Activated CD8-positive, alpha-beta T cell treated with anti-CD3 and anti-CD28 coated beads, Interleukin-2, amount 10 ng/mL, durations not matched to agents 7 days and 5 days (primary cell): ENCODE measurements around the gene PARD3B. TPM values are rescaled to one million over a fixed set of nuclear protein-coding genes. Genes with fewer than 3 reads are reported as not detected.

Experiments
- ATAC-seq: fragments of 150-1000 bp; cut with Tn5 transposase; one replicate; pipeline ENCODE4 v1.10.0; 2021; ENCODE audit warnings: moderate library complexity
- CTCF ChIA-PET: fragments of 350-600 bp; sonication (Branson Sonifier 250); formaldehyde crosslinking; loops from one replicate; lab custom pipeline; 2021; ENCODE audit warnings: antibody characterized with exemption; lab: Charles Lee
- POLR2A ChIA-PET: fragments of 350-600 bp; sonication (Branson Sonifier 250); formaldehyde crosslinking; loops from one replicate; lab custom pipeline; 2021; ENCODE audit warnings: antibody characterized with exemption; lab: Charles Lee
- DNase-seq: peaks from one replicate; pipeline ENCODE4 v3.0.0-alpha.2; 2020
- H3K27ac Mint-ChIP-seq: one replicate; pipeline ENCODE4 v1.8.0; 2021; ENCODE audit warnings: mild to moderate bottlenecking, mixed read lengths
- H3K27me3 Mint-ChIP-seq: one replicate; pipeline ENCODE4 v1.8.0; 2021; ENCODE audit warnings: low read depth, mixed read lengths
- H3K36me3 Mint-ChIP-seq: one replicate; pipeline ENCODE4 v1.8.0; 2021; ENCODE audit warnings: low read depth, mixed read lengths
- H3K4me1 Mint-ChIP-seq: one replicate; pipeline ENCODE4 v1.8.0; 2021; ENCODE audit warnings: low read depth, mixed read lengths
- H3K4me3 Mint-ChIP-seq: one replicate; pipeline ENCODE4 v1.8.0; 2021; ENCODE audit warnings: mild to moderate bottlenecking, mixed read lengths
- H3K9me3 Mint-ChIP-seq: one replicate; pipeline ENCODE4 v1.8.0; 2022; ENCODE audit warnings: mixed read lengths; ENCODE audit not compliant: insufficient read depth
- total RNA-seq, 2 experiments: library from RNA; stranded (reverse); gene quantifications; one replicate each; pipeline ENCODE4 v1.2.3, GENCODE V29; 2021

The PARD3B gene
- total RNA-seq, 2 experiments from 2014 or later: 0.76 to 1.0 TPM

DNA sequence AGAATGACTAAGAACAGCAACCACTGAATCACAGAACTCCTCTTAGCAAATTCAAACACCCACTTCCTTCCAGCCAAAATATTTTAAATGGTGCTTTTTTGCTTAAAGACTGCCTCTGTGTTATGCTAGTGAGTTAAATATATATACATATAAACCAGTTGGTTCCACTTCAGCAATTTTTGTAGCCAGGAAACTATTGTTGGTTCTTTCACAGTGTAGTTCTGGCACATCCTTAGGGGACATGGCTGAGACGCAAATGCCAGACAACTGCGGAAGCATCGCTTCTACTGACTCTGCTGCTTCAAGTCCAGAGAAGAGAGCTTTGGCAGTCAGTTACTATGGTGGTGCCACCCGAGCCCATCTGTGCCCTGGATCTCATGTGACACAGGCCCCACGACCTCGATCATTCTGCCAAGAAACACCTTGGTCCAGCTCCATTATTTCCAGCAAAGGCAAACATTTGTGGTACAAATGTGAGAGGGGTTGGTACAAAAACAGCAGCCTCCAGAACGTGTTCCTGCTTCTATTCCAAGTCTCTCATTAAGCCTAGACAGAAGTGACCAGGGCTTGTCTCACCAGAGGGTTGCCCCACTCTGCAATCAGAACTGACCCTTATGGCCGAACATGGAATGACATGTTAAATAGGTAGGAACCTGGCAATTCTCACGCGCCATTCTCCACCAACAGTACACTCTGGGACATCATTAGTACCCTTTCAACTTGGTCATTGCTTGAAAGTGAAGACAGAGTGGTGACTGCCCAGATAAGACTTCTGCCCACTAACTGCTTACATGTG, 1019.3 kb downstream of the PARD3B start:
- DNase-seq (no peak), ATAC-seq (no peak)
- POLR2A ChIA-PET: no interaction called here
- Mint-ChIP-seq H3K27me3 (peaks cover 4% of the 10 kb centered on the region), H3K4me3 (no peak overlapping the region), H3K36me3 (no peaks in the 10 kb centered on the region), H3K9me3 (no peaks in the 10 kb centered on the region), H3K27ac (no peak overlapping the region), H3K4me1 (no peaks in the 10 kb centered on the region)
- CTCF ChIA-PET: no interaction called here

DNA sequence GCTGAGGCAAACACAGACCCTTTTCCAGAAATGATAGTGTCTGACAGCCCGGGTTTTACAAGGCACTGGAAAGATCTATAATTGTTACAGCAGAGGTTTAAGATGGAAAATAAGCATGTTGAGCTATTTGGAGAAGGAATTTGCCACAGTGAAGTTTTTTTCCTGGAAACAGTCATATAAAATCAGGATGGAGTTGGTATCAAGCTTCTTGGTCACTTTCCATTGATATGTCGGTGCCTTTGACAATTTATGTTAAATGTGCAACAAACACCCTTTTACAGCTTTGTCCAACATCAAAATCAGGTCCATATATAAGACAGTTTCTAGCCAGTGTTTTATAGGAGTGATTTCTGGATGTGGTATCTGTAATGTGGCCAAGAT, 1019.9 kb downstream of the PARD3B start:
- DNase-seq (no peak), ATAC-seq (no peak)
- ChIA-PET CTCF (no interaction called here), POLR2A (no interaction called here)
- Mint-ChIP-seq H3K4me3 (no peak overlapping the region), H3K27me3 (peaks cover 4% of the 10 kb centered on the region), H3K4me1 (no peaks in the 10 kb centered on the region), H3K9me3 (no peaks in the 10 kb centered on the region), H3K36me3 (no peaks in the 10 kb centered on the region), H3K27ac (no peak overlapping the region)

DNA sequence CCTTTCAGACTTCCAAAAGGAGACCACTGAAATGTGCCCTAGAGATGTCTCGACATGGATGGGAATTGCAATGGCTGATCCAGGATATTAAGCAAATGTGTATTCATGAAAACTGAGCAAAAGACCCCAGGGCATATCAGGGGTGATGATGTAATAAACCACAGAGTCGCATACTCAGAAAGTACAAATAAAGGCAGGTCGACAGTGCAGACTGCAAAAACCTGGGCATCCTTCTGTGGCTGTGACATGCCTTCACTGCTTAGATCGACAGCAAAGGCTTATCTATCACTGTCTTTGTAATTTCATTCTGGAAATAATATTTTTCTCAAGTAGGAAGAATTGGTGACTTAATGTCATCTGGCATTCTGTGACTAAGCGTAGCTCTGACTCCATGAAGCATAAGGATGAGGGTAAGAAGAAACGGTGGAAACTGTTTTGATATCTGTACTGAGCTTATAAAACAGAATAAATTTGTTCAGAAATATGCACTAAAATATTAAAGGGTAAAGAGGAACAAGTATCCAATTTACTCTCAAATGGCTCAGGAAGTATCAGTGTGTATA, 1021.4 kb downstream of the PARD3B start:
- H3K27me3 Mint-ChIP-seq: peaks cover 2% of the 10 kb centered on the region
- H3K4me1 Mint-ChIP-seq: no peaks in the 10 kb centered on the region
- H3K9me3 Mint-ChIP-seq: no peaks in the 10 kb centered on the region
- DNase-seq: no peak
- ATAC-seq: no peak
- no peaks in the 10 kb centered on the region for H3K36me3 Mint-ChIP-seq
- no peak overlapping the region for H3K4me3 Mint-ChIP-seq
- POLR2A ChIA-PET: no interaction called here
- CTCF ChIA-PET: no interaction called here
- no peak overlapping the region for H3K27ac Mint-ChIP-seq

DNA sequence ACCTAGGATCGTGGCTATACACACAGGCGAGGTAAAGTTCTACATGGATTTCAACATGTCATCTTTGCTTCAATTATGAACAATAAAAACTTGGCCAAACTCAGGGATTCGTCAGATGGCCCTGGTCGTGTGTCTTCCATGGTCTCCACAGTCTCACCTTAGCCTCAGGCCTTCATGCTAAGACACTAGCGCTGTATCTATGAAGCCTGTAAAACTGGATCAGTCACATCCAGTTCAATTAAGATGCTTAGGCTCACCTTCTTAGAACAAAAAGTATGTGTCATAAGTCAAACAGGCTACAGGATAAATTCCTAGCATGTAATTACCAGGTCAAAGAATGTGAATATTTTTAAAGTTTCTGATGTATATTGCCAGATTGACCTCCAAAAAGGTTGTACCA, 1023.3 kb downstream of the PARD3B start:
- H3K4me3 Mint-ChIP-seq: no peak overlapping the region
- ChIA-PET CTCF (no interaction called here), POLR2A (no interaction called here)
- H3K36me3 Mint-ChIP-seq: no peaks in the 10 kb centered on the region
- ATAC-seq (no peak), DNase-seq (no peak)
- H3K27me3 Mint-ChIP-seq: no peaks in the 10 kb centered on the region
- no peaks in the 10 kb centered on the region for H3K4me1 Mint-ChIP-seq
- no peak overlapping the region for H3K27ac Mint-ChIP-seq
- H3K9me3 Mint-ChIP-seq: no peaks in the 10 kb centered on the region

DNA sequence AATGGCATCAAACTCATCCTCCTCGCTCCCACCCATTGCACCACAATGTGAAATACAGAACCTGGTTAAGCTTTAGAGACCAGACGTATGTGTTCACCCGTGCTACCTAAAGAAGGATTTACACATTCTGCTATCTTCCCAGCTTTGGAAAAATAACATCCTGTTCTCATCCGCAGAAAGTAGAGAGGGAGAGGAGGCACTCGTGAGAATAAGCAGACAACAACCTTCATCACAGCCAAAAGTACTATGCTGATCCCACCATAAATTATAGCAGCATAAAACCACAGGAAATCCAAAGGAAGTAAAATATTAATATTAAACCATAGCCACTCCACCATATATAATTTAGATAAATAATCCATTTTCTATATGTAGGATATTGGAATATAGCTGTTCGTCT, 1025.4 kb downstream of the PARD3B start:
- no peak overlapping the region for H3K27ac Mint-ChIP-seq
- CTCF ChIA-PET: no interaction called here
- H3K4me1 Mint-ChIP-seq: no peaks in the 10 kb centered on the region
- no peaks in the 10 kb centered on the region for H3K27me3 Mint-ChIP-seq
- no peaks in the 10 kb centered on the region for H3K9me3 Mint-ChIP-seq
- no peaks in the 10 kb centered on the region for H3K36me3 Mint-ChIP-seq
- H3K4me3 Mint-ChIP-seq: no peak overlapping the region
- no peak for DNase-seq
- ATAC-seq: no peak
- POLR2A ChIA-PET: no interaction called here

DNA sequence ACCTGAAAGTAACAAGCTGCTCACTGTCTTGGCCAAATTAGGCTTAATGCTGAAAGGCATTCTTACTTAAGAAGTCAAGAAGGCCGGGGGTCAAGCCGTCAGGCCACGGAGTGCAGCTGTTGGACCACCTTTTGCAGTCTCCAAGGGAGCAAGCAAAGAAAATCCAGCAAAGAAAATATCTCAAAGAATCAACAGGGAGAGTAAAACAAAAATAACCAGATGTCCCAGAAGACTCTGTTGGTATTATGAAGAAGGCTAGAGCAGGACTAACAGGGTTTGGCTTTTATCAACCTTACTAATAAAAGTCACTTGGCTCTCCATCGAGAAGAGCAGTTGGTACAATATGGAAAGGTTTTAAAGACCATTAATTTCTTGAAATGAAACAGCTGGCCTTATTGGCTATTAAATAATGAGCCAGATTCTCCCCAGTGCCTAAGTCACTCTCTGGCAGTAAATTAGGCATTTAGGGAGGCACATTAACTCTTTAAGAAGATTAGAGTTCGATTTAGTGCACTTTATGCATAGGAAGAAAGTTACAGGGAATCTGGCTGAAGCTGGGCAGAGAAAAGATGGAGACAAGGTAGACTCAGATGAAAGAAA, 1026.2 kb downstream of the PARD3B start:
- Mint-ChIP-seq H3K4me1 (no peaks in the 10 kb centered on the region), H3K4me3 (no peak overlapping the region), H3K27ac (no peak overlapping the region), H3K27me3 (no peaks in the 10 kb centered on the region), H3K36me3 (no peaks in the 10 kb centered on the region), H3K9me3 (no peaks in the 10 kb centered on the region)
- ChIA-PET CTCF (no interaction called here), POLR2A (no interaction called here)
- DNase-seq (no peak), ATAC-seq (no peak)

DNA sequence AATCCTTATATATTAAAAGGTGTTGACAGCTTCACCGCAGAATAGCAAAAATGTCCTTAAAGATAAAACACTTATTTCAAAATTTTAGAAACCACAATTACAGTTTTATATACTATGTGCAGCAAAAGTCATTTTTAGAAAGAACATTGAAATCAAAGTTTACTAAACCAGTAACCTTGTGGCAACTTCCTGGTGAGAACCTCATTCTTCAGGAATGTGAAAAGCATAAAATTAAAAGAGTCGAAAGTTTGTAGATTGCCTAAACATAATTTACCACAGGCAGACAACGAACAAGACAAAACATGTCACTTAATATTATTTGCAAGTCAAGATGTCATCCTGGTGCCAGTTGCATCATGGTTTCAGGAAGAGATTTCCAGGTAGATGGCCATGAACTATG, 1028.7 kb downstream of the PARD3B start:
- Mint-ChIP-seq H3K27me3 (no peaks in the 10 kb centered on the region), H3K4me1 (no peaks in the 10 kb centered on the region), H3K36me3 (no peaks in the 10 kb centered on the region), H3K9me3 (no peaks in the 10 kb centered on the region), H3K4me3 (no peak overlapping the region), H3K27ac (no peak overlapping the region)
- ChIA-PET POLR2A (no interaction called here), CTCF (no interaction called here)
- no peak for ATAC-seq
- DNase-seq: no peak

- Mint-ChIP-seq H3K27ac (no peak overlapping the region), H3K36me3 (no peaks in the 10 kb centered on the region), H3K4me1 (no peaks in the 10 kb centered on the region), H3K27me3 (peaks cover 2% of the 10 kb centered on the region), H3K4me3 (no peak overlapping the region), H3K9me3 (no peaks in the 10 kb centered on the region)
- DNase-seq (no peak), ATAC-seq (no peak)
- ChIA-PET POLR2A (interaction anchor here (0.6 kb wide), 1 partner anchor 1118 kb away, joined by 3 read pairs; no protein-coding TSS in a partner anchor), CTCF (no interaction called here)
Observed at GRCh38 chr2:205579335-205579734, 1034.1 kb downstream of the PARD3B start.

DNA sequence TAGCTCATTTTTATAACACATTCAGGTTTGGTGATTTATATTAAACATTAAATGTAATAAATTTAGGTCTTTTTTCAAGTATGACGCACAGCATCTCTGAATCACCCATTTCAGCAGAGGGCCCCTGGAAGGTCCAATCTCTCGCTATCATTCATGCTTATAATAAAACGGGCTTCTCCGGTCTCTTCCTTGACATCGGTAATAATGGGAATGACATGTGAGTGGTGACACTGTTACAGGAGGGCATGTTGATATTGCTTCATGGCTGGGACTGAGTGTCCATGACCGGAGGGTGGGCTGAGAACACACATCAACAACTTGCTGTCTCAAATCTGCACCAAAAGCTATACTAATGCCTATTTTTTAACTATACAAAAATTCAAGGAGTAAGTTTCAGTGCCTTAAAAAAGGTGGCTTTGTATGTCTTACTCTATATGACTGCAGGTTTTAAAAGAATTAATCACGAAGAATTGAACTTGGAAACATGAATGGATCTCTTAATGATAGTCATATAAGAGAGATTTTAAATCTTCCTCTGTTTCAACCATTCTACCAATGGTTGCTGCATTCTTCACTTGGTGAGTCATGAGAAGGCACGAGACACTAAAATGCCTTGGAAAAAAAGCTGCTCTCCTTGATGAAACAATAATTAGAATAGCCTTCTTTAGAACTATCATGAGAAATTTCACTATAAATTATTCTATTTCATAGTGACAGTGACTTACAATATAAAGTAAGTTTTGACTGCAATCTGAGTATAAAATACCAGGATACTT, 1035.1 kb downstream of the PARD3B start:
- POLR2A ChIA-PET: no interaction called here
- Mint-ChIP-seq H3K4me1 (no peaks in the 10 kb centered on the region), H3K9me3 (no peaks in the 10 kb centered on the region), H3K27me3 (peaks cover 2% of the 10 kb centered on the region), H3K4me3 (no peak overlapping the region), H3K27ac (no peak overlapping the region), H3K36me3 (no peaks in the 10 kb centered on the region)
- CTCF ChIA-PET: no interaction called here
- no peak for DNase-seq
- no peak for ATAC-seq

DNA sequence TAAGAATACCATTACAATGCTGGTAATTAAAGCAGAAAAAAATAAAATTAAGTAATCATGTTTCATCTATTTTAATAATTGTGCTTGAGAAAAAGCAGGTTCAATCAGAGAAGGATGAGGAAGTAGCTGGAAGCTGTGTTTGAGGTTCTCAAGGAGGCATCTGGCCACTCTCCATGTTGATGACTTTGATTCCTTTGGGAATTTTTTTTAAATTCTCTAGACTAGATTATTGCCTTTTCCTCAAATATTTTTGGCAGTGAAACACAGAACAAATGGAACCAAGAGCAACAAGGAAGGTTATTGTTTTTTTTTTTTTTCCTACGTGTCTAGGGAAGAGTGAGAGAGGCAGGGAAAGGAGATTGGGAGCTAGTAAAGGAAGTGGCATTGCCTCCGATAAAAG, 1037.1 kb downstream of the PARD3B start:
- H3K4me3 Mint-ChIP-seq: no peak overlapping the region
- H3K36me3 Mint-ChIP-seq: no peaks in the 10 kb centered on the region
- no peaks in the 10 kb centered on the region for H3K9me3 Mint-ChIP-seq
- POLR2A ChIA-PET: no interaction called here
- H3K4me1 Mint-ChIP-seq: no peaks in the 10 kb centered on the region
- ATAC-seq (no peak), DNase-seq (no peak)
- peaks cover 2% of the 10 kb centered on the region for H3K27me3 Mint-ChIP-seq
- CTCF ChIA-PET: no interaction called here
- H3K27ac Mint-ChIP-seq: no peak overlapping the region

- Mint-ChIP-seq H3K4me1 (no peaks in the 10 kb centered on the region), H3K27ac (no peak overlapping the region), H3K9me3 (no peaks in the 10 kb centered on the region), H3K4me3 (no peak overlapping the region), H3K27me3 (peaks cover 6% of the 10 kb centered on the region), H3K36me3 (no peaks in the 10 kb centered on the region)
- DNase-seq: no peak
- no peak for ATAC-seq
- POLR2A ChIA-PET: no interaction called here
- CTCF ChIA-PET: no interaction called here
Observed at GRCh38 chr2:205585449-205586383, 1040.4 kb downstream of the PARD3B start.
